OCI-LY3 (cell line): ENCODE measurements around the gene FBXW7.

Experiments used
- EZH2phosphoT487 ChIP-seq: fragments of 200-600 bp; shearing (Covaris generic); IDR thresholded peaks from 2 replicates; pipeline ENCODE4 v1.6.1; 2018; ENCODE audit warnings: antibody characterized with exemption, mixed run types, low read depth
- TF ChIP-seq, protein P1 (sequence below): fragments of 200-600, 300-600 bp; sonication (generic); IDR thresholded peaks from 2 replicates; pipeline ENCODE4 v1.5.1; 2014; ENCODE audit warnings: antibody characterized with exemption, low read length, low read depth

DNA sequence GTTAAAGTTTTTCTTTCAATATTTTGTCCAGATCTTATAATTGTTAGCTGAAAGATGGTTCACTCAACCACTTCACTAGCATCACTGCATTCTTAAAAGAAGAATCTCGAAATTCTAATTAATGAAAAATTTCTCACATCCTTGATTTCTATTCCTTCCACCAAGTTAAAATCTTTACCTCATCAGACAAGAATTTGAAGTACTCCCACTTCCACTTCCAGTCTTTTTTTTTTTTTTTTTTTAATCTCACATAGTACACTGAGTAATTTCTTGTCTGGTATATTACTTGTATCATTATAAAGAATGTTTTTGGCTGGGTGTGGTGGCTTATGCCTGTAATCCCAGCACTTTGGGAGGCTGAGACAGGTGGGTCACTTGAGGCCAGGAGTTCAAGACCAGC is 73.2 kb downstream of the FBXW7 start:
- TF ChIP-seq, protein P1, sequence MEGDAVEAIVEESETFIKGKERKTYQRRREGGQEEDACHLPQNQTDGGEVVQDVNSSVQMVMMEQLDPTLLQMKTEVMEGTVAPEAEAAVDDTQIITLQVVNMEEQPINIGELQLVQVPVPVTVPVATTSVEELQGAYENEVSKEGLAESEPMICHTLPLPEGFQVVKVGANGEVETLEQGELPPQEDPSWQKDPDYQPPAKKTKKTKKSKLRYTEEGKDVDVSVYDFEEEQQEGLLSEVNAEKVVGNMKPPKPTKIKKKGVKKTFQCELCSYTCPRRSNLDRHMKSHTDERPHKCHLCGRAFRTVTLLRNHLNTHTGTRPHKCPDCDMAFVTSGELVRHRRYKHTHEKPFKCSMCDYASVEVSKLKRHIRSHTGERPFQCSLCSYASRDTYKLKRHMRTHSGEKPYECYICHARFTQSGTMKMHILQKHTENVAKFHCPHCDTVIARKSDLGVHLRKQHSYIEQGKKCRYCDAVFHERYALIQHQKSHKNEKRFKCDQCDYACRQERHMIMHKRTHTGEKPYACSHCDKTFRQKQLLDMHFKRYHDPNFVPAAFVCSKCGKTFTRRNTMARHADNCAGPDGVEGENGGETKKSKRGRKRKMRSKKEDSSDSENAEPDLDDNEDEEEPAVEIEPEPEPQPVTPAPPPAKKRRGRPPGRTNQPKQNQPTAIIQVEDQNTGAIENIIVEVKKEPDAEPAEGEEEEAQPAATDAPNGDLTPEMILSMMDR: no peak
- TF ChIP-seq EZH2phosphoT487: no peak
